AG04450 (cell line): ENCODE measurements around the gene ANKHD1. TPM values are rescaled to one million over a fixed set of nuclear protein-coding genes. Genes with fewer than 3 reads are reported as not detected.
A peak's percentile ranks its signal among the peaks of the same experiment; 100 is the strongest.

ENCODE experiments used
- CTCF ChIA-PET: fragments of 300-600, 350-600 bp; formaldehyde crosslinking; extraction: SDS; loops from one replicate; lab custom pipeline; 2022; ENCODE audit warnings: antibody characterized with exemption, inconsistent platforms; lab: Charles Lee
- POLR2A ChIA-PET: fragments of 350-600 bp; formaldehyde crosslinking; extraction: SDS; loops from one replicate; lab custom pipeline; 2021; ENCODE audit warnings: antibody characterized with exemption, inconsistent platforms; lab: Yijun Ruan, JAX
- DNase-seq: peaks from one replicate; pipeline ENCODE4 v3.0.0-alpha.2; 2011; ENCODE audit warnings: low read depth, low spot score
- H3K27ac ChIP-seq: one replicate; pipeline ENCODE4 v1.5.1; 2012; ENCODE audit warnings: low read depth, low read length, control low read depth
- H3K27me3 ChIP-seq: one replicate; pipeline ENCODE4 v1.6.0; 2012; ENCODE audit warnings: low read length; ENCODE audit not compliant: control insufficient read depth, insufficient read depth
- H3K4me3 ChIP-seq: 2 replicates; pipeline ENCODE4 v1.5.1; 2011; ENCODE audit warnings: mild to moderate bottlenecking, low read depth, low read length, control low read depth
- H3K9me3 ChIP-seq: 2 replicates; pipeline ENCODE4 v1.5.1; 2012; ENCODE audit warnings: low read length; ENCODE audit not compliant: control insufficient read depth, insufficient read depth
- polyA plus RNA-seq: library from polyadenylated mRNA; depleted of rRNA; stranded (reverse); fragments of >200 nt; gene quantifications from 2 replicates; pipeline ENCODE4 v1.2.3, GENCODE V29; 2011
- TF ChIP-seq, protein P1 (sequence below): IDR thresholded peaks from 2 replicates; pipeline ENCODE4 v1.5.1; 2011; ENCODE audit warnings: low read depth, low read length, control low read depth, inconsistent platforms

The ANKHD1 gene
- polyA plus RNA-seq, 1 experiment, result 56.6 TPM

DNA sequence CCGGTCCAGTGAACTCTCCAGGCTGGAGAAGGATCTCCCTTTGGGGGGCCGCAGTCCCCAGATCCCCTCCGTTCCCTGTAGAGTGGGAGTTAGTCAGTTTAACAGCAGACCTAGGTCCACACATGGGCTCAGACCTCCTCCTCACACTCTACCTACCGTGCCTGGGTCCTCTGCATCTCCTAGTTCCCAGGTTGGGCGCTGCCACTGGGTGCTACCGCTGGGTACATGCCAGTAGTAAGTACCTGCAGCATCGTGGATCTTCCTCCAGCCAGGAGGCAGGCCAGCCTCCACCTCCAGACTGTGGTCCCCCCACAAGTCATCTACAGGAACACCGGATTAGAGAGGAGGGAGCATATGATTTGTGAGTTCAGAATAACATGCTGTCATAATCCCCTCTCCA is 162.0 kb downstream of the ANKHD1 start:
- Histone ChIP-seq H3K4me3 (peak overlapping the region; percentile 98), H3K27me3 (no peaks in the 10 kb centered on the region), H3K27ac (peak overlapping the region; percentile 89), H3K9me3 (no peaks in the 10 kb centered on the region; the same call in 1 of the 2 replicates)
- ChIA-PET POLR2A (interaction anchor here (0.6 to 2.1 kb wide), 8 partner anchors 13 to 162 kb away, joined by 3 to 13 read pairs (median 6); partner anchors contain the start of genes ANKHD1, EIF4EBP3, IK and NDUFA2), CTCF (interaction anchor here (0.6 kb wide), 1 partner anchor 16 kb away, joined by 4 read pairs; no protein-coding TSS in a partner anchor)
- no peak for DNase-seq
- TF ChIP-seq, protein P1, sequence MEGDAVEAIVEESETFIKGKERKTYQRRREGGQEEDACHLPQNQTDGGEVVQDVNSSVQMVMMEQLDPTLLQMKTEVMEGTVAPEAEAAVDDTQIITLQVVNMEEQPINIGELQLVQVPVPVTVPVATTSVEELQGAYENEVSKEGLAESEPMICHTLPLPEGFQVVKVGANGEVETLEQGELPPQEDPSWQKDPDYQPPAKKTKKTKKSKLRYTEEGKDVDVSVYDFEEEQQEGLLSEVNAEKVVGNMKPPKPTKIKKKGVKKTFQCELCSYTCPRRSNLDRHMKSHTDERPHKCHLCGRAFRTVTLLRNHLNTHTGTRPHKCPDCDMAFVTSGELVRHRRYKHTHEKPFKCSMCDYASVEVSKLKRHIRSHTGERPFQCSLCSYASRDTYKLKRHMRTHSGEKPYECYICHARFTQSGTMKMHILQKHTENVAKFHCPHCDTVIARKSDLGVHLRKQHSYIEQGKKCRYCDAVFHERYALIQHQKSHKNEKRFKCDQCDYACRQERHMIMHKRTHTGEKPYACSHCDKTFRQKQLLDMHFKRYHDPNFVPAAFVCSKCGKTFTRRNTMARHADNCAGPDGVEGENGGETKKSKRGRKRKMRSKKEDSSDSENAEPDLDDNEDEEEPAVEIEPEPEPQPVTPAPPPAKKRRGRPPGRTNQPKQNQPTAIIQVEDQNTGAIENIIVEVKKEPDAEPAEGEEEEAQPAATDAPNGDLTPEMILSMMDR, result no peak

DNA sequence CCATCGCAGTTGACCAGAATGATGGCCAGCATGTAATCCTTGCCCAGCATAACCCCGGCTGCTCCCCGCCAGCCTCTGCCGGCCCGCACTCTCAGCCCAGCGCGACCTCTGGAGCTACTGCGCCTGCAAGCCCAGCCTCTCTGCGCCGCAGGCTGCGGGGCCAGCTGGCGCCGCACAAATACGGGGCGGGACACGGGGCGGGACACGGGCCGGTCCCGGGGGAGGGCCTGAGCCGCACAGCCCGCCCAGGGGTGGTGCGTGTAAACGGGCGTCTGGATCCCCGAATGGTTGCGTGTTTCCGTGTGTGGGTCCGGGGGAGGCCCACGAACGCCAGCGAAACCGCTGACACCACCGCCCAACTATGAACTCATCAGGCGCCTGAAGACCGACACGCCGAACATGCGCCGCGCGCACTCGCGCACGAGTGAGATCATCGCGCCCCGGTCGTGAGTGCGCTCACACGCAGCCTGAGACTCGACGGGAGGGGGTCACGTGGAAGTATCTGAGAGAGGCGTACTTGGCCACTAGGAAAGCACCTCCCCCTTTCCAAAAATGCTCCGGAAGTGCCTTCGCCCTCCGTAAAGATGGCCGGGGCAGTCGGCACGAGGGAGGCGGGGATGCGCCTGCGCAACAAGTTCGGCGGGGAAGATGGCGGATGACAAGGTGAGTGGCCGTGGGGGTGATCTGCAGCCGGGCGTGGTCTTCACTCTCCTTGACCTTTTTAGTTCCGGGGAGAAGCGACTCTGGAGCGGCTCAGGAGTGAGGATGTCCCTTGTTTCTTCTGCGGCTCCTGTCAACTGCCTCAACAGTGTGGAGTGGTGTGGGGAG is 162.8 kb downstream of the ANKHD1 start, which contains the start of the genes APBB3 and SLC35A4:
TSS of gene APBB3 (minus strand) at position 403 of the 828 bp plus-strand sequence. CDS start at position 50, 353 bp downstream.
TSS of gene SLC35A4 (plus strand) at position 633 of the 828 bp plus-strand sequence. CDS start 2,342 bp downstream, outside the sequence.
- CTCF ChIA-PET, result interaction anchor here (0.6 to 1.3 kb wide), 3 partner anchors 14 to 71 kb away, joined by 3 to 8 read pairs (median 4); no protein-coding TSS in a partner anchor
- TF ChIP-seq, protein P1, result no peak
- no peaks in the 10 kb centered on the region; the same call in 1 of the 2 replicates for H3K9me3 ChIP-seq
- peak within 1 kb of the TSS; percentile 98 for H3K4me3 ChIP-seq
- H3K27me3 ChIP-seq, result no peaks in the 10 kb centered on the region
- DNase-seq, result peak; percentile 99
- H3K27ac ChIP-seq, result peak within 1 kb of the TSS; percentile 89
- POLR2A ChIA-PET, result interaction anchor here (0.6 to 2.1 kb wide), 8 partner anchors 12 to 163 kb away, joined by 3 to 13 read pairs (median 6); partner anchors contain the start of genes ANKHD1, EIF4EBP3, IK and NDUFA2

DNA sequence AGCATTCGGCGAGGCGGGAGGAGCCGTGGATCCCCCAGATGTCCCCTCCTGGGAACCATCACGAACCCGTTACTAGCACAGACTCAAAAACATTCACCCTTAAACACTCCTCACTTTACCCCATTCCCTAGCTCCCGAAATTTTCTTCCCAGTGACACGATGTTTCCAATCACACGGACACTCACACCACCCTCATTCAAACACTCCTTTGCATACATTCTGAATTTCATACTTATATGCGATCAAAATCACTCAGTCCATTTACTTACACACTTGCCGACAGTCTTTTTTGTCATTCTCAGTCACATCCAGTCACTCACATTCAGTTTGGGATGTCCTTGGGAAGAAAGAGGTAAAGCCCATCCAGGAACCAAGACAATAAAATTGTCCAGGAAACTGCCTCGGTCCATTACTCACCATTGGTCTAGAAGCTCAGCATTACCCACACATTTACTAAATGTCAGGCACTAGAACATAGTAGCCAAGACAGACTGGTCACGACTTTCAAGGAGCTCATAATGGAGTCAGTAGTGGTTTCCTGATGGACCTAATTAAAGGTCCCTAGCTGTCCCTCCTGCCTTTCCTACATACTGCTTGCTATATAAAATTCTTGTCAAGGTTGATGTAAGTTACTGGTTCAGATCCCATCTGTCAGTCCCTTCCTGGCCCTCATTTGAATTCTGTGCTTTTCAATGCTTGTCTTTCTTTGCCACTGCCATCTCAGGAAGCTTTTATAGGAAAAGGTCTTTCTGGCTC is 163.6 kb downstream of the ANKHD1 start:
- ChIA-PET CTCF (interaction anchor here (0.5 to 1.3 kb wide), 4 partner anchors 13 to 70 kb away, joined by 3 to 8 read pairs (median 3); no protein-coding TSS in a partner anchor), POLR2A (interaction anchor here (0.5 to 0.9 kb wide), 3 partner anchors 17 to 68 kb away, joined by 3 read pairs; partner anchors contain the start of genes CD14 and EIF4EBP3)
- Histone ChIP-seq H3K4me3 (peak overlapping the region; percentile 98), H3K27ac (peak overlapping the region; percentile 89), H3K27me3 (no peaks in the 10 kb centered on the region), H3K9me3 (no peaks in the 10 kb centered on the region; the same call in 1 of the 2 replicates)
- no peak for DNase-seq
- TF ChIP-seq, protein P1, result no peak

DNA sequence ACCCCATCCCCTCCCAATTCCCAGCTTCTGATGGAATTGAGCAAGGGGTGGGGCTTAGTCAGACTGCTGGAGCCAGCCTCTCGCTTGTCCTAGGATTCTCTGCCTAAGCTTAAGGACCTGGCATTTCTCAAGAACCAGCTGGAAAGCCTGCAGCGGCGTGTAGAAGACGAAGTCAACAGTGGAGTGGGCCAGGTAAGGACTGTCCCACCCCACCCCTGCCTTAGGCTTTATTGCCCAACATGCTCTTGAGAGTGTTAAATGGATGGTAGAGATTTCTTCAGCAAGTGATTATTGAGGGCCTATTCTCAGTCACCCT is 164.1 kb downstream of the ANKHD1 start:
- CTCF ChIA-PET, result interaction anchor here (0.5 to 1.3 kb wide), 4 partner anchors 13 to 70 kb away, joined by 3 to 8 read pairs (median 3); no protein-coding TSS in a partner anchor

More for the DNA sequence above, 164.1 kb downstream of the ANKHD1 start:
- TF ChIP-seq, protein P1, result no peak
- POLR2A ChIA-PET, result interaction anchor here (0.8 to 0.9 kb wide), 2 partner anchors 18 to 67 kb away, joined by 3 read pairs; partner anchors contain the start of genes CD14 and EIF4EBP3
- H3K9me3 ChIP-seq, result no peaks in the 10 kb centered on the region; the same call in 1 of the 2 replicates
- no peaks in the 10 kb centered on the region for H3K27me3 ChIP-seq
- no peak overlapping the region for H3K27ac ChIP-seq
- DNase-seq, result no peak
- peak overlapping the region; percentile 98 for H3K4me3 ChIP-seq
